Pancreas (tissue), 10 donors: Measurements from ENCODE around the gene FEM1B. TPM values are rescaled to one million over a fixed set of nuclear protein-coding genes. Genes with fewer than 3 reads are reported as not detected.

Experiments used
- ATAC-seq, 4 donors: fragments of 200-7000 bp; cut with Tn5 transposase; one replicate each; pipeline versions ENCODE4 v1.8.0 to v1.9.1; 2020; ENCODE audit warnings: mild to moderate bottlenecking in 4 of 4, moderate library complexity in 4 of 4
- DNase-seq, 6 donors: peaks; one replicate each; pipeline ENCODE4 v3.0.0-alpha.2; 2020
- FAIRE-seq: peaks from 2 replicates; lab custom pipeline; 2012; peaks lifted over from hg19 to GRCh38; lab: Jason Lieb, UNC
- H3K27ac ChIP-seq, 4 donors: fragments of 200-600 bp; sonication (generic); 1 replicate in 3 of 4; 2 replicates in 1 of 4; pipeline versions ENCODE4 v1.5.0 to v1.8.0; 2020
- H3K27me3 ChIP-seq, 4 donors: fragments of 200-600 bp; one replicate each; pipeline ENCODE4 v1.8.0; 2021
- H3K36me3 ChIP-seq, 3 donors: fragments of 200-600 bp; sonication (generic) in 1 of 3; one replicate each; pipeline versions ENCODE4 v1.5.0 to v1.8.0; 2020 to 2021
- H3K4me1 ChIP-seq, 3 donors: fragments of 200-600 bp; one replicate each; pipeline ENCODE4 v1.8.0; 2021
- H3K4me3 ChIP-seq, 4 donors: fragments of 200-600 bp; sonication (generic) in 2 of 4; one replicate each; pipeline versions ENCODE4 v1.5.0 to v1.8.0; 2020 to 2021
- H3K9me3 ChIP-seq, 4 donors: fragments of 200-600 bp; one replicate each; pipeline ENCODE4 v1.8.0; 2021
- WGBS, 2 donors: extraction: QIAGEN DNeasy Blood & Tissue Kit; methylation state at CpG; one replicate each; pipeline ENCODE4 v1.1.7; 2013; 5-methylcytosine and 5-hydroxymethylcytosine counted together
- intact Hi-C, 3 donors: fragments of 100-400 bp; cut with DNase I; formaldehyde crosslinking; loops; one replicate each; pipeline versions ENCODE4 v1.11.1 to v1.14.2; 2022
- polyA plus RNA-seq, 2 donors: library from polyadenylated mRNA; stranded (reverse); fragments of 200-250 nt; gene quantifications; one replicate each; pipeline ENCODE4 v1.2.3, GENCODE V29; 2013
- total RNA-seq, 6 donors: library from RNA; stranded (reverse); fragmentation: NEBNext Ultra II Directional in 4 of 6; extraction: Animal tissue kit (Norgen Biotek cat#: 25700) in 4 of 6; gene quantifications; one replicate each; pipeline versions ENCODE4 v1.2.1 to v1.2.4, GENCODE V29; 2021 to 2023
- TF ChIP-seq, protein P1 (sequence below), 4 donors: fragments of 200-600 bp; sonication (generic) in 3 of 4; IDR thresholded peaks; one replicate each; pipeline versions ENCODE4 v1.5.0 to v1.8.0; 2021; ENCODE audit warnings: antibody characterized with exemption in 4 of 4
- donor health status: healthy with polysubstance abuse.
- donor health status: DM: no; HTN: no; CAD: no; lungs with moderate emphysema.
- donor health status: DM: no; HTN: no; CAD: no.
- donor health status: control.
- donor health status: control.
- donor health status: Bipolar disorder and iron deficiency.
- donor health status: DM: yes; HTN: yes; CAD: no.
- donor health status: DM: no; HTN: no; CAD: no.
- donor health status: DM: no; HTN: no; CAD: no.
- donor health status: DM: yes; HTN: yes; CAD: no.

The FEM1B gene
- total and polyA plus RNA-seq, 8 donors, result 3.5 to 25.4 (median 13.6) TPM

DNA sequence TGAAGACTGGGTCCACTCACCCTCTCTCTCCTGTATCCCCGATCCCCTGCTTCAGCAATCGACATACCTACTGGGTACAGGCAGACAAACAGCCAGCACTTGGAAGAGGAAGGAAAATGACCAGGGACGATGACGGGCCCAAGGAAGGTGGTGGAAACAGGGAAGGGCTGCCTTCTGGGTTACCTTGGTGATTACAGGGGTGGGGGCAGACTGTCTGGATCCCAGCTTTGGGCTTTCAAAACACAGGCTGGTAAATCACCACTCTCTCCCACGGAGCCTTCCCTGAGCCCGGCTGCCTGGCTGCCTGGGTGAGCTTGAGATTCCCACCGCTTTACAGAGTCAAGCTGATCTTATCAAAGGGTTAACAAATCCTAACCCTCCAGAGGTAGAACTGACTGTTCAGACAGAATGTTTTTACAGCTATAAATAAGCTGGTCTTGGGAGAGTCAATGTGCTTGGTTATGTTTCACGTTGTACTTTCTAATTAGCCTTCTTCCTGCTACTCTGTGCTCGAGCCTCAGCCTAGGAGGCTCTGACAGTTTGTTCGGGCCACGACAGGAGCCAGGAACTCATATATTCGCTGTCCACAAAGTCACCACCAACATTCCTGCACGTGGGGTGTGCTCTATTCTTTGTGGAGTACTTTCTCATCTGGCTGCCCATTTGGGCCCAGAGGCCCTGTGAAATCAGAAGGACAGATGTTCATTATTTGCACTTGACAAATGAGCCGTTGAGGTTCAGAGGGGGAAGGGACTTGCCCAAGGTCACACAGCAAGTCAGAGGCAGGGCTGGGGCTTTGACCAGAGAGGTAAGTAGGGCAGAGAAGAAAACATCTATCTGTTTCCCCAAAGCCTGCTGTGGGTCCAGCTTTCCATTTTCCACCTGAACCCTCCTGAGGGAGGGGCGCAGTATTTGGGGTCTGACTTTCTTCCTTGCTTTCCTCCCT lies 63.5 kb downstream of the FEM1B start:
- no peak for FAIRE-seq
- Histone ChIP-seq H3K36me3 (no peaks in the 10 kb centered on the region), H3K27me3 (no peaks in the 10 kb centered on the region), H3K4me1 (peaks cover 0 to 3% (median 0%) of the 10 kb centered on the region in 3 donors), H3K27ac (no peak overlapping the region), H3K4me3 (no peak overlapping the region), H3K9me3 (no peaks in the 10 kb centered on the region)
- ATAC-seq, result peak in 1 of 4 donors; percentile 51
- no peak for DNase-seq
- WGBS, 2 donors, result 67% methylated on average over 15 of the region's 15 CpGs
- TF ChIP-seq, protein P1, sequence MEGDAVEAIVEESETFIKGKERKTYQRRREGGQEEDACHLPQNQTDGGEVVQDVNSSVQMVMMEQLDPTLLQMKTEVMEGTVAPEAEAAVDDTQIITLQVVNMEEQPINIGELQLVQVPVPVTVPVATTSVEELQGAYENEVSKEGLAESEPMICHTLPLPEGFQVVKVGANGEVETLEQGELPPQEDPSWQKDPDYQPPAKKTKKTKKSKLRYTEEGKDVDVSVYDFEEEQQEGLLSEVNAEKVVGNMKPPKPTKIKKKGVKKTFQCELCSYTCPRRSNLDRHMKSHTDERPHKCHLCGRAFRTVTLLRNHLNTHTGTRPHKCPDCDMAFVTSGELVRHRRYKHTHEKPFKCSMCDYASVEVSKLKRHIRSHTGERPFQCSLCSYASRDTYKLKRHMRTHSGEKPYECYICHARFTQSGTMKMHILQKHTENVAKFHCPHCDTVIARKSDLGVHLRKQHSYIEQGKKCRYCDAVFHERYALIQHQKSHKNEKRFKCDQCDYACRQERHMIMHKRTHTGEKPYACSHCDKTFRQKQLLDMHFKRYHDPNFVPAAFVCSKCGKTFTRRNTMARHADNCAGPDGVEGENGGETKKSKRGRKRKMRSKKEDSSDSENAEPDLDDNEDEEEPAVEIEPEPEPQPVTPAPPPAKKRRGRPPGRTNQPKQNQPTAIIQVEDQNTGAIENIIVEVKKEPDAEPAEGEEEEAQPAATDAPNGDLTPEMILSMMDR (IDR thresholded peaks at IDR 0.05), result no peak
- intact Hi-C loops, result no loop called here

DNA sequence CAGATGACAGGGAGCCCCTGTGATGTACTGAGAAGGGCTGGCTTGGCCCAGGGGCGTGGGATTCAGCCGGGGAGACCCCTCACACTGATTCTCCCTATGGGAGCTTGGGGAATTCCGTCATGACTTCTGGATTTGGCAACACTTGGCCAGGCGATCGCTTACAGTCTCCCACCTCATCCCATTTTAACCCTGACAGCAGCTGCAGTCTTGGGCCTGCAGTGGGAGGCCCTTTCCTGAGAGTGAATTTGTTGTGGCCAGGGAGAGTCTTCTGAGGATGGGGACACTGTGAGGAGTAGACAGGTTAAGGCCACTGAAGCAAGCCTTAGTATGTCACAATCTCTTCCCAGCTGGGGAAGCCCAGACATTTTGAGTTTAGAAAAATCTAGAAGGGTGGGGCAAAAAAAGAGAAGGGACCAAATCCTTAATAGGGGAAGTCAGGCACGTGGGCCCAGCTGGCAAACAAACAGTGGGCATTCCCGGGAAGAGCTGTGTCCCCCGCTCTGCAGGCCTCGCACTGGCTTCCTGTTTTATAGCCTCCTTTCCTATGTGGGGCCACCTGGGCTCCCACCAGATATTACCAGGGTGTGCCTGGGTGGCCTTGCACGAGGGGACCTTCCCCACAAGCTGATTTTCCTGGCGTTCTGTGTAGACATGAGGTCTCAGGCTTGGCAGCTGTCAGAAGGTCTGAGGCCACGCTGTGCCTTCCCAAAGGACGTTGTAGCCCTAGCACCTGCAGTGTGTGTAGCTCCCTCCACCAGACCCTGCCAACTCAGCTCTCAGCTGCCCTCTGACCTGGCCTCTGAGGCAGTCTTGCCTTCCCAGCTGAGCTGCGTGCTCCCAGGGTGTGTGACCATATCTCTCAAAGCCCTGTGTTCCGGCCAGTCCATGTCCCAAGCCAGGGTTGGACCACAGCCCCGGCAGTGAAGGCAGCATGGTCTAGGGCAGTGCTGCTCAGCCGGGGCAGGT lies 64.5 kb downstream of the FEM1B start:
- no peak overlapping the region for H3K4me3 ChIP-seq
- peaks cover 0 to 3% (median 0%) of the 10 kb centered on the region in 3 donors for H3K4me1 ChIP-seq
- no peaks in the 10 kb centered on the region for H3K9me3 ChIP-seq
- TF ChIP-seq, protein P1 (IDR thresholded peaks at IDR 0.05), result no peak
- DNase-seq (peak in 1 of 6 donors; percentile 44), FAIRE-seq (no peak), ATAC-seq (peak in 2 of 4 donors; percentile 18 to 22)
- no peaks in the 10 kb centered on the region for H3K27me3 ChIP-seq
- WGBS, 2 donors, result 75 to 77% methylated on average over 17 of the region's 17 CpGs
- no peak overlapping the region for H3K27ac ChIP-seq
- intact Hi-C loops, result no loop called here
- H3K36me3 ChIP-seq, result no peaks in the 10 kb centered on the region

DNA sequence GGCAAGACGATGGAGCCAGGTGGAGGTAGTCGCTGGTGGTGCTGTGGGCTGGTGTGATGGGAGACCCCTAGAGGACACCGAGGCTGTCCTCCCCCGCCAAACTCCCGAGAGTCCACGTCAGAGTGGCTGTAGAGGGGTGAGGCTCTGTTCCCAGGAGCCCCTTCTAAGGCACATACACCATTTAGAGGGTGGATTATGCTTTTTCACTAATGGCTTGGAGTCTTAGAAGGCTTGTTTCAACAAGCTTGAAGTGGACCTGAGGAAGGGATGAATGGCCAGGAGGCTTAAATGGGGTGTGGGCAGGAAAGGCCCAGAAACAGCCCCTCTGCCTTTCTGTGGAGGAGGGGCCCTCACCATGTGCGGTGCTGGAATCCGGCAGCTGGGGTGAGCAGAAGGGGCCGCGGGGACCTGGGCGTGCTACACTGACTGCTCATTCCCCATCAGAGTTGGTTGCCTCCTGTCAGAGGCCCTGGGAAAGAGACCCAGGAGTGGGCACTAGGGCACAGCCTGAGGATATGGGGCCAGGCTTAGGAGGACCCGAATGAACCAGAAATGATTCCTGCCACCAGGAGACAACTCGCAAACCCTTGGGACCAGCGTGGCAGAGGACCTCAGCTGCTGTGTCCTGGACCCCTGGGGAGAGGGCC lies 66.2 kb downstream of the FEM1B start:
- H3K27me3 ChIP-seq, result no peaks in the 10 kb centered on the region
- intact Hi-C loops, result no loop called here
- peaks cover 0 to 3% (median 0%) of the 10 kb centered on the region in 3 donors for H3K4me1 ChIP-seq
- H3K27ac ChIP-seq, result no peak overlapping the region
- WGBS, 2 donors, result 81 to 86% methylated on average over 14 of the region's 14 CpGs
- FAIRE-seq (no peak), DNase-seq (no peak), ATAC-seq (no peak)
- no peaks in the 10 kb centered on the region for H3K9me3 ChIP-seq
- TF ChIP-seq, protein P1 (IDR thresholded peaks at IDR 0.05), result no peak
- H3K36me3 ChIP-seq, result no peaks in the 10 kb centered on the region
- no peak overlapping the region for H3K4me3 ChIP-seq

DNA sequence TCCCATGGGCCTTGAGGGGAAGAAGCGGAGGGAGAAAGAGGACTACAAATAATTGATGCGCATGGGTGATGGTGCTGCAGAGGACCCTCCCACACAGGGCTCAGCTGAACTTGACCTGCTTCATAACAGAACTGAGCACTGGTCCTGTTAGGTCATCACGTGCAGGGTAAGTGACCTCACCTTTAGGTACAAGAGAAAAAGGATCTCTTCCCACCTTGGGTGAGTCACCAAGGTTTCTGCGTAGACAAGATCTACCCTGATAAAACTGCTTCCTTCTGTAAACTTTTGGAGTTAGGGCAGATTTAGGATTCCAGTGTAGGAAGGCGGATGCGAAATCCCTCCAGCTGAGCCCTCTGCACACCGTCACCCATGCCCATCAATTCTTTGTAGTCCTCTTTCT lies 67.1 kb downstream of the FEM1B start:
- Histone ChIP-seq H3K36me3 (no peaks in the 10 kb centered on the region), H3K4me1 (peaks cover 0 to 3% (median 0%) of the 10 kb centered on the region in 3 donors), H3K4me3 (no peak overlapping the region), H3K27me3 (no peaks in the 10 kb centered on the region), H3K9me3 (no peaks in the 10 kb centered on the region), H3K27ac (no peak overlapping the region)
- FAIRE-seq (no peak), ATAC-seq (no peak), DNase-seq (no peak)
- 85 to 96% methylated on average over 7 of the region's 7 CpGs for WGBS, 2 donors
- TF ChIP-seq, protein P1 (IDR thresholded peaks at IDR 0.05), result no peak
- intact Hi-C loops, result no loop called here

Other genes starting within 250 kb of the FEM1B start
- 10 to 100 TPM; 10.6 to 27.5 (median 17.6) TPM for gene PIAS1, start 223.4 kb upstream of the FEM1B start, total RNA-seq
- gene PIAS1, start 223.4 kb upstream of the FEM1B start, polyA plus RNA-seq, result 10 to 100 TPM; 14.4 to 29.0 TPM
- gene CALML4, start 72.4 kb upstream of the FEM1B start, total RNA-seq, result 1 to 10 TPM; 1.5 to 6.9 (median 4.4) TPM
- gene CALML4, start 72.4 kb upstream of the FEM1B start, polyA plus RNA-seq, result 10 to 100 TPM; 12.9 to 31.4 TPM
- 10 to 100 TPM; 10.6 to 18.1 (median 12.6) TPM for gene CLN6, start 48.0 kb upstream of the FEM1B start, total RNA-seq
- gene CLN6, start 48.0 kb upstream of the FEM1B start, polyA plus RNA-seq, result 10 to 100 TPM; 15.7 to 23.3 TPM
- 1 to 10 TPM in 2 of 6 donors, under 1 TPM in 4; 0.24 to 4.1 (median 0.66) TPM for gene ITGA11, start 154.4 kb downstream of the FEM1B start, total RNA-seq
- 1 to 10 TPM in 1 of 2 donors, under 1 TPM in 1; 0.19 to 1.1 TPM for gene ITGA11, start 154.4 kb downstream of the FEM1B start, polyA plus RNA-seq